OCI-M2 (cell line): ENCODE data around the gene KCNH8.
"Not testable (repeated sequence)": the region's sequence is repeated elsewhere in the genome, so short reads cannot be mapped to it uniquely, and the experiment has no call there.

Source experiments
- DNase-seq: peaks from one replicate; lab custom pipeline; 2025; ENCODE audit not compliant: unreplicated experiment; lab: John Stamatoyannopoulos, UW

KCNH8 gene

GRCh38 chr3:19147905-19148767, at the start of gene KCNH8:
KCNH8 (plus strand) TSS chr3:19148510; CDS start chr3:19148720, 210 bp downstream.
- DNase-seq, result no peak

GRCh38 chr3:19102654-19103290, 45.5 kb upstream of the KCNH8 start:
- not testable (repeated sequence) for DNase-seq

- no peak for DNase-seq
Observed at GRCh38 chr3:19103510-19103909, 44.8 kb upstream of the KCNH8 start.

- DNase-seq, result no peak
Observed at GRCh38 chr3:19104459-19104858, 43.9 kb upstream of the KCNH8 start.

- DNase-seq, result no peak
Observed at GRCh38 chr3:19105826-19106225, 42.5 kb upstream of the KCNH8 start.

GRCh38 chr3:19106307-19106706, 42.0 kb upstream of the KCNH8 start:
- DNase-seq, result no peak

GRCh38 chr3:19107719-19108118, 40.6 kb upstream of the KCNH8 start:
- no peak for DNase-seq

GRCh38 chr3:19110335-19110895, 37.9 kb upstream of the KCNH8 start:
- no peak for DNase-seq

- DNase-seq, result no peak
Observed at GRCh38 chr3:19114461-19114860, 33.8 kb upstream of the KCNH8 start.

- DNase-seq, result no peak
Observed at GRCh38 chr3:19116239-19116638, 32.1 kb upstream of the KCNH8 start.

- DNase-seq, result no peak
Observed at GRCh38 chr3:19124752-19125151, 23.6 kb upstream of the KCNH8 start.

GRCh38 chr3:19139863-19140262, 8.4 kb upstream of the KCNH8 start:
- no peak for DNase-seq

- DNase-seq, result peak; percentile 58
Observed at GRCh38 chr3:19146685-19147650, 1.3 kb upstream of the KCNH8 start.

GRCh38 chr3:19148768-19149091, 420 bp downstream of the KCNH8 start:
- no peak for DNase-seq

GRCh38 chr3:19149368-19149767, 1.1 kb downstream of the KCNH8 start:
- no peak for DNase-seq

- no peak for DNase-seq
Observed at GRCh38 chr3:19151171-19151570, 2.9 kb downstream of the KCNH8 start.

GRCh38 chr3:19154693-19155250, 6.5 kb downstream of the KCNH8 start:
- no peak for DNase-seq

GRCh38 chr3:19155375-19155774, 7.1 kb downstream of the KCNH8 start:
- no peak for DNase-seq

GRCh38 chr3:19159966-19160635, 11.8 kb downstream of the KCNH8 start:
- DNase-seq, result no peak

GRCh38 chr3:19165654-19166053, 17.3 kb downstream of the KCNH8 start:
- DNase-seq, result no peak
